Caco-2 (cell line): ENCODE measurements around the gene TARS3. TPM values are rescaled to one million over a fixed set of nuclear protein-coding genes. Genes with fewer than 3 reads are reported as not detected.

Experiments used
- BruUV-seq: library from RNA; stranded (reverse); fragments of 400-500 nt; replicated peaks from 2 replicates; lab custom pipeline; 2021; lab: Mats Ljungman, UMichigan
- CTCF ChIA-PET: fragments of 300-600 bp; sonication (Branson Sonifier 250); formaldehyde crosslinking; loops from one replicate; lab custom pipeline; 2022; ENCODE audit warnings: antibody characterized with exemption; lab: Charles Lee
- POLR2A ChIA-PET: fragments of 300-600 bp; sonication (Branson Sonifier 250); formaldehyde crosslinking; loops from one replicate; lab custom pipeline; 2022; ENCODE audit warnings: antibody characterized with exemption; lab: Charles Lee
- DNase-seq, 2 experiments: peaks; one replicate each; pipeline versions ENCODE4 v3.0.0 to v3.0.0-alpha.2; 2020 to 2022
- H3K27me3 ChIP-seq: replicated peaks from 2 replicates; pipeline ENCODE4 v1.6.0; 2011; ENCODE audit warnings: low read length; ENCODE audit not compliant: control insufficient read depth, insufficient read depth
- H3K36me3 ChIP-seq: 2 replicates; pipeline ENCODE4 v1.5.1; 2011; ENCODE audit warnings: low read length; ENCODE audit not compliant: control insufficient read depth, insufficient read depth
- H3K4me1 ChIP-seq: fragments of 250-450 bp; sonication (Bioruptor Pico); 2 replicates; pipeline ENCODE4 v1.5.1; 2020; ENCODE audit warnings: mild to moderate bottlenecking
- H3K4me3 ChIP-seq: 2 replicates; pipeline ENCODE4 v1.5.1; 2011; ENCODE audit warnings: low read depth, mild to moderate bottlenecking, control low read depth, low read length
- H3K9me3 ChIP-seq: fragments of 250-450 bp; sonication (Bioruptor Pico); 2 replicates; pipeline ENCODE4 v1.5.1; 2020; ENCODE audit warnings: mild to moderate bottlenecking, moderate library complexity
- H3K27ac Mint-ChIP-seq: one replicate; pipeline ENCODE4 v1.8.0; 2022; ENCODE audit warnings: mixed read lengths; ENCODE audit not compliant: unreplicated experiment
- H3K27me3 Mint-ChIP-seq: one replicate; pipeline ENCODE4 v1.8.0; 2022; ENCODE audit warnings: mixed read lengths; ENCODE audit not compliant: insufficient read depth, unreplicated experiment
- H3K36me3 Mint-ChIP-seq: one replicate; pipeline ENCODE4 v1.8.0; 2022; ENCODE audit warnings: mild to moderate bottlenecking, mixed read lengths; ENCODE audit not compliant: insufficient read depth, unreplicated experiment
- H3K4me1 Mint-ChIP-seq: one replicate; pipeline ENCODE4 v1.8.0; 2022; ENCODE audit warnings: low read depth, mixed read lengths; ENCODE audit not compliant: unreplicated experiment
- H3K4me3 Mint-ChIP-seq: one replicate; pipeline ENCODE4 v1.8.0; 2022; ENCODE audit warnings: mild to moderate bottlenecking, moderate library complexity, mixed read lengths; ENCODE audit not compliant: unreplicated experiment
- H3K9me3 Mint-ChIP-seq: one replicate; pipeline ENCODE4 v1.8.0; 2022; ENCODE audit warnings: mixed read lengths; ENCODE audit not compliant: unreplicated experiment
- CTCF ChIP-seq, 2 experiments: fragments of 200-600 bp in 1 of 2; IDR thresholded peaks; 1 replicate in 1 of 2; 2 replicates in 1 of 2; pipeline versions ENCODE4 v1.5.1 to v1.8.0; 2011 to 2022; ENCODE audit warnings: antibody characterized with exemption in 1 of 2, control low read depth in 1 of 2, inconsistent platforms in 1 of 2, low read depth in 1 of 2, low read length in 1 of 2, mild to moderate bottlenecking in 1 of 2, moderate library complexity in 1 of 2; ENCODE audit not compliant: insufficient read depth in 1 of 2, severe bottlenecking in 1 of 2, unreplicated experiment in 1 of 2
- intact Hi-C: fragments of 100-400 bp; cut with micrococcal nuclease; formaldehyde crosslinking; loops from one replicate; pipeline ENCODE4 v1.10.0; 2022; ENCODE audit not compliant: unreplicated experiment
- total RNA-seq: library from RNA; stranded (reverse); gene quantifications from 2 replicates; pipeline ENCODE4 v1.2.3, GENCODE V29; 2022

TARS3 gene
- total RNA-seq, 1 experiment from 2014 or later: 9.8 TPM

GRCh38 chr15:101675796-101676582 lies 48.3 kb downstream of the TARS3 start:
- intact Hi-C loops: no loop called here
- Histone ChIP-seq H3K9me3 (no peaks in the 10 kb centered on the region), H3K4me3 (no peak overlapping the region), H3K27me3 (no peaks in the 10 kb centered on the region), H3K36me3 (no peaks in the 10 kb centered on the region), H3K4me1 (0 out of 2 replicates have a peak, but pooled peaks cover 9% of the 10 kb centered on the region)
- no peaks in the 10 kb centered on the region for H3K27me3 Mint-ChIP-seq
- H3K4me3 Mint-ChIP-seq: no peak overlapping the region
- no peak for DNase-seq
- H3K36me3 Mint-ChIP-seq: no peaks in the 10 kb centered on the region
- no peaks in the 10 kb centered on the region for H3K9me3 Mint-ChIP-seq
- H3K4me1 Mint-ChIP-seq: peaks cover 5% of the 10 kb centered on the region
- no peak for TF ChIP-seq CTCF (IDR thresholded peaks at IDR 0.05; ENCODE audit: insufficient read depth in 1 of 2, low read depth in 1 of 2, low read length in 1 of 2, severe bottlenecking in 1 of 2, unreplicated experiment in 1 of 2)
- no peak overlapping the region for H3K27ac Mint-ChIP-seq
- BruUV-seq: no TSS peak
- CTCF ChIA-PET: no interaction called here
- POLR2A ChIA-PET: no interaction called here

- H3K36me3 ChIP-seq: no peaks in the 10 kb centered on the region
- Mint-ChIP-seq H3K4me3 (no peak overlapping the region), H3K4me1 (peaks cover 2% of the 10 kb centered on the region), H3K36me3 (no peaks in the 10 kb centered on the region), H3K9me3 (no peaks in the 10 kb centered on the region), H3K27me3 (no peaks in the 10 kb centered on the region), H3K27ac (no peak overlapping the region)
- ChIA-PET POLR2A (no interaction called here), CTCF (no interaction called here)
- H3K4me1 ChIP-seq: 0 out of 2 replicates have a peak, but pooled peaks cover 4% of the 10 kb centered on the region
- BruUV-seq: no TSS peak
- DNase-seq: no peak
- intact Hi-C loops: no loop called here
- H3K27me3 ChIP-seq: no peaks in the 10 kb centered on the region
- no peak for TF ChIP-seq CTCF (IDR thresholded peaks at IDR 0.05; ENCODE audit: insufficient read depth in 1 of 2, low read depth in 1 of 2, low read length in 1 of 2, severe bottlenecking in 1 of 2, unreplicated experiment in 1 of 2)
- no peak overlapping the region for H3K4me3 ChIP-seq
- H3K9me3 ChIP-seq: no peaks in the 10 kb centered on the region
Measured at GRCh38 chr15:101675015-101675414, 49.3 kb downstream of the TARS3 start.

- no peaks in the 10 kb centered on the region for H3K27me3 ChIP-seq
- Mint-ChIP-seq H3K36me3 (no peaks in the 10 kb centered on the region), H3K27me3 (no peaks in the 10 kb centered on the region), H3K27ac (no peak overlapping the region), H3K4me3 (no peak overlapping the region), H3K4me1 (no peaks in the 10 kb centered on the region), H3K9me3 (no peaks in the 10 kb centered on the region)
- BruUV-seq: no TSS peak
- no peak for TF ChIP-seq CTCF (IDR thresholded peaks at IDR 0.05; ENCODE audit: insufficient read depth in 1 of 2, low read depth in 1 of 2, low read length in 1 of 2, severe bottlenecking in 1 of 2, unreplicated experiment in 1 of 2)
- no peaks in the 10 kb centered on the region for H3K9me3 ChIP-seq
- H3K36me3 ChIP-seq: no peaks in the 10 kb centered on the region
- intact Hi-C loops: no loop called here
- no peaks in the 10 kb centered on the region for H3K4me1 ChIP-seq
- CTCF ChIA-PET: interaction anchor here (0.6 kb wide), 1 partner anchor 39 kb away, joined by 3 read pairs; no protein-coding TSS in a partner anchor
- no peak overlapping the region for H3K4me3 ChIP-seq
- no peak for DNase-seq
- POLR2A ChIA-PET: no interaction called here
Measured at GRCh38 chr15:101672298-101672697, 52.0 kb downstream of the TARS3 start.
